IgD-negative memory B cell (primary cell): Measurements from ENCODE around the gene ZBTB4. TPM values are rescaled to one million over a fixed set of nuclear protein-coding genes. Genes with fewer than 3 reads are reported as not detected.
A peak's percentile ranks its signal among the peaks of the same experiment; 100 is the strongest.
"Not testable (repeated sequence)": the region's sequence is repeated elsewhere in the genome, so short reads cannot be mapped to it uniquely, and the experiment has no call there.

ENCODE experiments used
- H3K27ac Mint-ChIP-seq, 3 donors: one replicate each; pipeline ENCODE4 v1.8.0; 2020 to 2022; ENCODE audit warnings: mild to moderate bottlenecking in 3 of 3, mixed read lengths in 3 of 3, moderate library complexity in 1 of 3
- H3K27me3 Mint-ChIP-seq: one replicate; pipeline ENCODE4 v1.8.0; 2021; ENCODE audit warnings: mixed read lengths
- H3K36me3 Mint-ChIP-seq: one replicate; pipeline ENCODE4 v1.8.0; 2020; ENCODE audit warnings: mild to moderate bottlenecking, mixed read lengths
- H3K4me1 Mint-ChIP-seq, 3 donors: one replicate each; pipeline ENCODE4 v1.8.0; 2020 to 2022; ENCODE audit warnings: mixed read lengths in 3 of 3, mild to moderate bottlenecking in 1 of 3
- H3K4me3 Mint-ChIP-seq, 4 donors: one replicate each; pipeline ENCODE4 v1.8.0; 2020 to 2022; ENCODE audit warnings: mild to moderate bottlenecking in 4 of 4, mixed read lengths in 4 of 4, moderate library complexity in 3 of 4
- H3K9me3 Mint-ChIP-seq, 3 donors: one replicate each; pipeline ENCODE4 v1.8.0; 2020 to 2021; ENCODE audit warnings: mixed read lengths in 3 of 3, mild to moderate bottlenecking in 1 of 3
- polyA plus RNA-seq: library from polyadenylated mRNA; unstranded; fragments of 300-500 nt; fragmentation: Illumina TruSeq; gene quantifications from one replicate; pipeline ENCODE4 v1.2.3, GENCODE V29; 2021

Gene ZBTB4
- polyA plus RNA-seq, 1 donor from 2014 or later: 15.9 TPM

DNA sequence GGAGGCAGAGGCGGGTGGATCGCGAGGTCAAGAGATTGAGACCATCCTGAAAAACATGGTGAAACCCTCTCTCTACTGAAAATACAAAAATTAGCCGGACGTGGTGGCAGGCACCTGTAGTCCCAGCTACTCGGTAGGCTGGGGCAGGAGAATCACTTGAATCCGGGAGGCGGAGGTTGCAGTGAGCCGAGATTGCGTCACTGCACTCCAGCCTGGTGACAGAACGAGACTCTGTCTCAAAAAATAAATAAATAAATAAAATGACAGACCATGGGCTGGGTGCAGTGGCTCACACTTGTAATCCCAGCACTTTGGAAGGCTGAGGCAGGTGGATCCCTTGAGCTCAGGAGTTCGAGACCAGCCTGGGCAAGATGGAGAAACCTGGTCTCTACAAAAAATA is 9.6 kb downstream of the ZBTB4 start:
- H3K27me3 Mint-ChIP-seq, H3K27ac Mint-ChIP-seq, H3K9me3 Mint-ChIP-seq, H3K36me3 Mint-ChIP-seq, H3K4me3 Mint-ChIP-seq: not testable (repeated sequence)
- peaks cover 13 to 30% (median 14%) of the 10 kb centered on the region in 3 donors for H3K4me1 Mint-ChIP-seq

- H3K27me3 Mint-ChIP-seq: no peaks in the 10 kb centered on the region
- no peak overlapping the region for H3K27ac Mint-ChIP-seq
- H3K4me3 Mint-ChIP-seq: no peak overlapping the region
These were observed 10.5 kb downstream of the ZBTB4 start for GRCh38 chr17:7468804-7469389.

DNA sequence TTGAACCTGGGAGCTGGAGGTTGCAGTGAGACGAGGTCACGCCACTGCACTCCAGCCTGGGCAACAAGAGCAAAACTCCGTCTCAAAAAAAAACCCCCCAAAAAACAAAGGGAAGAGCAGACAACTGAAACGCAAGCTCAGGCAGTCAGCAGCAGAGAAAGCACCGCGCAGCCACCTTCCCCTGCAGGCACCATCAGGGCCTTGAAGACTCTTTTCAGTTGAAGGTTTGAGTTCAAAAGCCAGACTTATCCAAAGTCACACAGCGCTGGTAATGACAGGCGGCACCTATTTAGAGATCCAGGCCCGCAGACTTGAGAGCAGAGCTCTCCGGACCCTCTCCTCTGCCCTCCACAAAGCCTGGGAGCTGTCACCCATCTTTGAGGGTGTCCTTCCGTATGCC is 11.1 kb downstream of the ZBTB4 start:
- Mint-ChIP-seq H3K4me3 (no peak overlapping the region), H3K27me3 (no peaks in the 10 kb centered on the region), H3K27ac (no peak overlapping the region), H3K9me3 (no peaks in the 10 kb centered on the region), H3K36me3 (no peaks in the 10 kb centered on the region), H3K4me1 (peaks cover 13 to 27% (median 14%) of the 10 kb centered on the region in 3 donors)

More at GRCh38 chr17:7468804-7469389, 10.5 kb downstream of the ZBTB4 start:
- no peaks in the 10 kb centered on the region for H3K36me3 Mint-ChIP-seq
- H3K9me3 Mint-ChIP-seq: no peaks in the 10 kb centered on the region
- H3K4me1 Mint-ChIP-seq: peaks cover 13 to 30% (median 14%) of the 10 kb centered on the region in 3 donors

GRCh38 chr17:7467498-7467897 is 11.9 kb downstream of the ZBTB4 start:
- peak overlapping the region in 1 of 4 donors; percentile 79 for H3K4me3 Mint-ChIP-seq
- H3K36me3 Mint-ChIP-seq: no peaks in the 10 kb centered on the region
- peak overlapping the region; percentile 32 to 91 (median 43) for H3K27ac Mint-ChIP-seq
- no peaks in the 10 kb centered on the region for H3K27me3 Mint-ChIP-seq
- no peaks in the 10 kb centered on the region for H3K9me3 Mint-ChIP-seq
- peaks cover 13 to 25% (median 14%) of the 10 kb centered on the region in 3 donors for H3K4me1 Mint-ChIP-seq

GRCh38 chr17:7466639-7467341 is 12.6 kb downstream of the ZBTB4 start:
- Mint-ChIP-seq H3K4me1 (peaks cover 11 to 21% (median 13%) of the 10 kb centered on the region in 3 donors), H3K27ac (peak overlapping the region in 2 of 3 donors; percentile 39 to 43), H3K9me3 (no peaks in the 10 kb centered on the region), H3K4me3 (no peak overlapping the region), H3K27me3 (no peaks in the 10 kb centered on the region), H3K36me3 (no peaks in the 10 kb centered on the region)

- no peaks in the 10 kb centered on the region for H3K9me3 Mint-ChIP-seq
- peaks cover 6 to 18% (median 10%) of the 10 kb centered on the region in 3 donors for H3K4me1 Mint-ChIP-seq
These were observed 13.2 kb downstream of the ZBTB4 start for GRCh38 chr17:7466318-7466638.

GRCh38 chr17:7465597-7466275 is 13.7 kb downstream of the ZBTB4 start:
- H3K27me3 Mint-ChIP-seq: no peaks in the 10 kb centered on the region
- H3K4me3 Mint-ChIP-seq: peak overlapping the region in 1 of 4 donors; percentile 23
- no peaks in the 10 kb centered on the region for H3K36me3 Mint-ChIP-seq
- no peaks in the 10 kb centered on the region for H3K9me3 Mint-ChIP-seq
- no peak overlapping the region for H3K27ac Mint-ChIP-seq
- peaks cover 6 to 16% (median 10%) of the 10 kb centered on the region in 3 donors for H3K4me1 Mint-ChIP-seq

More at GRCh38 chr17:7466318-7466638, 13.2 kb downstream of the ZBTB4 start:
- peak overlapping the region in 1 of 4 donors; percentile 23 for H3K4me3 Mint-ChIP-seq
- no peak overlapping the region for H3K27ac Mint-ChIP-seq
- no peaks in the 10 kb centered on the region for H3K36me3 Mint-ChIP-seq
- H3K27me3 Mint-ChIP-seq: no peaks in the 10 kb centered on the region

GRCh38 chr17:7464081-7464480 is 15.3 kb downstream of the ZBTB4 start:
- peaks cover 6 to 15% (median 10%) of the 10 kb centered on the region in 3 donors for H3K4me1 Mint-ChIP-seq
- H3K27ac Mint-ChIP-seq: no peak overlapping the region
- no peaks in the 10 kb centered on the region for H3K36me3 Mint-ChIP-seq
- H3K4me3 Mint-ChIP-seq: no peak overlapping the region
- H3K27me3 Mint-ChIP-seq: no peaks in the 10 kb centered on the region
- no peaks in the 10 kb centered on the region for H3K9me3 Mint-ChIP-seq

DNA sequence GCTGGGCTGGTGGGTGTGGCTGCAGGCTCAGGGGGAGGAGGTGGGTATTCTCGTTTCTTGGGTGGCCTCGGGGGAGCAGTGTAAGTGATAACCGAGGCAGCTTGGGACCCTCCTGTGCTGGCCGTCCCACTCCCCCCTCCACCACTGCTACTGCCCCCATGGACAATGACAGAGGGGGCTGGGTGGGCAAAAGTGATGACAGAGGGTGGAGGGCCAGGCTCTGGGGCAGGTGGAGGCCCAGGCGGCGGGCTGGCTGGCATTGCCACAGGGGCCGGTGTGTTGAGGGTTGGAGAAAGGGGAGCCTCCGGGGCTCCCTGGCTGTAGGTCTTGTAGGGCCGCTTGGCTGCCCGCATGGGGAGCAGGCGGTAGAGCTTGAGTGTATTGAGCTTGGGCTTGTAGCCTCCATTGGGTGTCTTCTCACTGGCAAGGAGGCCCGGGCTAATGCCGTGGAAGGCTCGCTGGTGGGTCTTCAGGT is 16.0 kb downstream of the ZBTB4 start:
- peaks cover 6 to 11% (median 10%) of the 10 kb centered on the region in 3 donors for H3K4me1 Mint-ChIP-seq
- H3K27me3 Mint-ChIP-seq: no peaks in the 10 kb centered on the region
- H3K4me3 Mint-ChIP-seq: no peak overlapping the region
- H3K36me3 Mint-ChIP-seq: no peaks in the 10 kb centered on the region
- no peak overlapping the region for H3K27ac Mint-ChIP-seq
- H3K9me3 Mint-ChIP-seq: no peaks in the 10 kb centered on the region

GRCh38 chr17:7462474-7463371 is 16.7 kb downstream of the ZBTB4 start:
- no peaks in the 10 kb centered on the region for H3K9me3 Mint-ChIP-seq
- peaks cover 5 to 7% (median 7%) of the 10 kb centered on the region in 3 donors for H3K4me1 Mint-ChIP-seq
- no peak overlapping the region for H3K4me3 Mint-ChIP-seq
- H3K27ac Mint-ChIP-seq: no peak overlapping the region
- H3K27me3 Mint-ChIP-seq: no peaks in the 10 kb centered on the region
- H3K36me3 Mint-ChIP-seq: no peaks in the 10 kb centered on the region

GRCh38 chr17:7460850-7461660 is 18.4 kb downstream of the ZBTB4 start:
- Mint-ChIP-seq H3K4me1 (peaks cover 3 to 7% (median 6%) of the 10 kb centered on the region in 3 donors), H3K27ac (peak overlapping the region in 1 of 3 donors; percentile 53), H3K4me3 (peak overlapping the region in 1 of 4 donors; percentile 57), H3K27me3 (no peaks in the 10 kb centered on the region), H3K36me3 (no peaks in the 10 kb centered on the region), H3K9me3 (no peaks in the 10 kb centered on the region)

GRCh38 chr17:7459961-7460545 is 19.4 kb downstream of the ZBTB4 start:
- Mint-ChIP-seq H3K4me3 (peak overlapping the region in 1 of 4 donors; percentile 34), H3K4me1 (peaks cover 7 to 12% (median 12%) of the 10 kb centered on the region in 3 donors), H3K27ac (peak overlapping the region in 1 of 3 donors; percentile 27), H3K9me3 (no peaks in the 10 kb centered on the region), H3K27me3 (no peaks in the 10 kb centered on the region), H3K36me3 (no peaks in the 10 kb centered on the region)

DNA sequence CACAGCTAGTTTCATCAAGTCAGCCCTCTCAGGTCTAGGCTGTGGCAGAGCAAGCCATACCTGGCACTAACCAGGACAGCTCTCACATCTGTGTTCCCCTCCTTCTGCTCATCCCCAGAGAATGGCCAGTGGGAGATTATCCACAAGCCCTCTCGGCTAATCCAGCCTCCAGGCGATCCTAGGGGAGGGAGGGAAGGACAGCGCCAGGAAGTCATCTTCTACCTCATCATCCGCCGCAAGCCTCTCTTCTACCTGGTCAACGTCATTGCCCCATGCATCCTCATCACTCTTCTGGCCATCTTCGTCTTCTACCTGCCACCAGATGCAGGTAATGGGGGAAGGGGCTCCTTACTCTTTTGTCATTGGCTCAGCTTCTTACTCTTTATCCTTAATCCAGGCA is 31.0 kb downstream of the ZBTB4 start:
- H3K9me3 Mint-ChIP-seq: peaks cover 0 to 6% (median 1%) of the 10 kb centered on the region in 3 donors
- H3K27me3 Mint-ChIP-seq: peaks cover 34% of the 10 kb centered on the region
- peak overlapping the region in 1 of 3 donors; percentile 11 for H3K27ac Mint-ChIP-seq
- H3K4me1 Mint-ChIP-seq: peaks cover 7 to 14% (median 9%) of the 10 kb centered on the region in 3 donors
- peaks cover 4% of the 10 kb centered on the region for H3K36me3 Mint-ChIP-seq
- H3K4me3 Mint-ChIP-seq: no peak overlapping the region
